GM18870 (cell line): ENCODE results near the gene PGR.
"Not testable (repeated sequence)": the region's sequence is repeated elsewhere in the genome, so short reads cannot be mapped to it uniquely, and the experiment has no call there.

Experiments
- ATAC-seq: cut with Tn5 transposase; IDR thresholded peaks from one replicate; pipeline ENCODE4 v1.9.1; 2021; ENCODE audit warnings: moderate library complexity; ENCODE audit not compliant: unreplicated experiment

PGR gene

DNA sequence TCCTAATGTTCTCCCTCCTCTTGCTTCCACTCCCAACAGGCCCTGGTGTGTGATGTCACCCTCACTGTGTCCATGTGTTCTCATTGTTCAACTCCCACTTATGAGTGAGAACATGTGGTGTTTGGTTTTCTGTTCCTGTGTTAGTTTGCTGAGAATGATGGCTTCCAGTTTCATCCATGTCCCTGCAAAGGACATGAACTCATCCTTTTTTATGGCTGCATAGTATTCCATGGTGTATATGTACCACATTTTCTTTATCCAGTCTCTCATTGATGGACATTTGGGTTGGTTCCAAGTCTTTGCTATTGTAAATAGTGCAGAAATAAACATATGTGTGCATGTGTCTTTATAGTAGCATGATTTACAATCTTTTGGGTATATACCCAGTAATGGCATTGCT lies 115.9 kb downstream of the PGR start:
- not testable (repeated sequence) for ATAC-seq

DNA sequence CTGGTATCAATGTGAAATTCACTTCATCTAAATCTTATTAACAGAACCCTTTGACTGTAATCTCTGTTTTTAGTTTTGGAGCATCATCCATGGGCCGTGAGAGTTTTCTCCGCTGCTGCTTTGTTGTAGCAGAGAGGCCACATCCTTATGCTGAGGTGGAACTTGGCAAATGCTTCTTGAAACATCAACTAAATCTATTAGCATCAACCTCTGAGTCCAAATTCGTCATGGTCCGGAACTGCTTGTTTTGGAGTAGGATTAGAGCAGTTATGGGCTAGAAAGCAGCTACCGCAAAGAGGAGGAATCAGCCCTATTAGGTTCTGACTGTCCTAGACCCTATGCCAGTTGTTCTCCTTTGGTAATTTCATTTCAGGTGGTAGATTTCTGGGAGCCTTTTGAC lies 117.7 kb downstream of the PGR start:
- ATAC-seq, result no peak

DNA sequence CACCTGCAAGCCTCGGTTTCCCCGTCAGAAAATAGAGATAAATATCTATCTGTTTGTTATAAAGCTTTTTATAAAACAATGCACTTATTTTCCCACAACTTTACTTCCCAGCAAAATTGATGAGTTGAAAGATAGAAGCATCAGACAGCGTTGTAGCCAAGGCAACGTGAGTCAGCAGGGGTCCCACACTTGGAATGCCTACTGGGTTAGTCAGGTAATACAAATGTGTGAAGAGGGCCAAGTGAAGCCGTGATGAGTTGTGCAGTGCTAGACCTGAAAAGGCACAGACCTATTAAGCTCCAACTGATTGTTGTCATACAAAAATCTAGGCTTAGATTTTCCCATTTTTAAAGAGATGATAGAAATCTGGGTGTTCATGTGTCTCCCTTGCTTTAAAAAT lies 118.7 kb downstream of the PGR start:
- ATAC-seq, result no peak

DNA sequence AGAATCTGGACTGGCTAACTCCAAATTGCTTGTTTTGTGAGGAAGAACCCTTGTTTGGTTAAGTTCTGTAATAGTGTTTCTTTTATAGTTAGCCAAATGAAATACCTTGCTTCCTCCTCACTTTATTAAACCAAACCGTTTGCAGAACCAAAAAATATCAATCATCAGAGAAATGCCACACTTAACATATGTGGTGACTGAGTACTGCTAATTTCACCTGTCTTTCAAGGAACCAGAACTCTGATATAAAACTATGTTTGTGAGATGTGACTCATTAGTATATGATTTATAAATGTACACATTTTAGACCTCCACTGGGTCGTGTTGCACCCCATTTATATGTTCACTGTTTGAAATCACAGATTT lies 119.9 kb downstream of the PGR start:
- no peak for ATAC-seq

DNA sequence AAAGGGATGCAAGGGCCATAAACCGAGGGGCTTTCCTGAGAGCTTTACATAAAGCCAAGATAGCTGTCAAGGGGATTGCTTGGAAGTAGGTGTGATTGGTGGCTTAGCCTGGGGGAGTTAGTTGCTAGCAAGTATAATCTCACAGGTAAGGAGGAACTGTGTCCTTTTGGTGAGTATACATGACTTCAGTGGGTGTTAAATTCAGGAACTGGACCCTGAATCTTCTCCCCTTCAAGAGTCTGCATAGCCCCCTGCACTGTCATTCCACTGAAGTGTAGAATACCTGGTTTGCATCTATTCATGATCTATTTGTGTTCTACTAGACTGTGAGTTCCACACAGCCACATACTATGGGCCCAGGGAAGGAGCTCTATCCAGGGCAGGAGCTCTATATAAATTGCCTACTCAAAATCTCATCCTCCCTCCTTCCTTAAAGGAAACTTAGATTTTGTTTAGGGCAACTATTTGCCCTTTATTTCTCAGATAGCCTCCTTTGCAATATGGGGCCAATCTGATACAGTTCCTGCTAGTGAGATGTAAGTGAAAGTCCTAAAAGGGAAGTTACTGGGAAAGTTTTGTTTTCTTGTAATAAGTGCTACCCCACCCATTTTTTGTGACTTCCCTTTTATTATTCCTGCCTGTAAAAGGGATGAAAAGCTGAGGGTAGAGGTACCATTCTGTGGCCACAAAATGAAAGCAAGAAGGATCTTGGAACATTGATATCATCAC lies 120.5 kb downstream of the PGR start:
- no peak for ATAC-seq

DNA sequence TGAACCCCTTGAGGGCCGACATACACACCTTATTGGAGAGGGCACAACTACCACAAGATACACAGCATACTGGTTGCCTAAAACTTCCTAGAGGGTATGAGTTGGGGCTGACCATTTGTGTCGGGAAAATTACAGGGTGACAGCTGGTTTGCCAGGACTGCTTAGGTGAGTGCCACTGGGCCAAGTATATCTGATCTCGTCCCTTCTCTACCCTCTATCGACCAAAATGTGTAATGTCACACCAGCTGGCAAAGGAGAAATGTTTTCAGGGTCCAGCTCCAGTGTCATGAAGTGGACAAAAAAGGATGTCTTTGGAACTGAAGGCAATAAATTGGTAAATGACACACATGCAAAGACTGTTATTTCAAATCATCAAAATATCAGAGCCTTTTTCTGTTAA lies 126.1 kb downstream of the PGR start:
- ATAC-seq, result peak; percentile 75

DNA sequence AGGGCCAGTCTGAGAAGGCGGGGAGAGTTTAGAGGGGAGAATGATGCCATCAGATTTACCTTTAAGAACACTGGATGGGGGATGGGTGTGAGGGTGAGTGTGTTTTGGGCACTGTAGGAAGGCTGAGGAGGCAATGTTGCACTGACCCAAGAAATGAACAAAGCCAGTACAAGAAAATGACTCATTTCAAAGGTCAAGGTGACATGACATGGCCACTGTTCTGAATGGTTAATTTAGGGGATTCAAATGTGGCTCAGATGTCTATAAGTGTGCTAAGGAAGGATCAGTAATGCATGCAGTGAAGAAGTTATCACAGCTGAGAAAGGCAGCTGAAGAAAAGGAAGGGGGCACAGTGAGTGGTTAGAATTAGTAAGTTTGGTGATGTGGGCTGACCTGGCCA lies 129.9 kb downstream of the PGR start:
- no peak for ATAC-seq

DNA sequence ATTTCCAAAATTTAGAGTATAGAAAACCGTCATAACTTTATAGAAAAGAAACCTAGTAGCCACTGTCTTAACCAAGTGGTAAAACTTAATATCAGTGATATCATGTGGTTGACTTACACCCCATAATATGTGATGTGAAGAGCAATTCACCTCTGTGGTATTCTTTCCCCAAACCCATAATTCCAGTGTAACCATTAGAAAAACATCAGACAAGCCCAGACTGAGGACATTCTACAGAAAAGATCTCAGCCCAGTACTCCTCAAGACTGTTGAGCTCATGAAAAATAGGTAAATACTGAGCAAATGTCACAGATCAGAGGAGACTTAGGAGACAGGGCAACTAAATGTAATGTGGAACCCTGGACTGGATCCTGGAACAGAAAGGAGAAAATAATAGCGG lies 134.6 kb downstream of the PGR start:
- no peak for ATAC-seq

DNA sequence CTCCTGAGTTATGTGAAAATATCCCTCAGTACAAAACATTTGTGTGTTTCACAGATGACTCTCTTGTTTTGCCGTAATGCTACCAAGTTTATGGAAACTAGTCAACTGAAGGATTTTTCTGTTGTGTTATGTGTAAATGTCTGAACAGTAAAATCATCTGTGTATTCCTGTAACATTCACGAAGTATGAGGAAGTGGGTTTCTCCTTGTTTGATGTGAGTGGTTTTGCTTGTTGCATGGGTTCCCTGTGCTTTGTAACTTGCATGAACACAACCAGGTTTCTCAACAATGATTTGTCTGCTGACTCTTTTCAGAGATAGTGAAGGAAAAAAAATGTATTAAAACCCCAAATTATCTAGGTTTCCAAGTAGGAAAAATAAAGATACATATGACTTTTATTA lies 138.1 kb downstream of the PGR start:
- no peak for ATAC-seq

DNA sequence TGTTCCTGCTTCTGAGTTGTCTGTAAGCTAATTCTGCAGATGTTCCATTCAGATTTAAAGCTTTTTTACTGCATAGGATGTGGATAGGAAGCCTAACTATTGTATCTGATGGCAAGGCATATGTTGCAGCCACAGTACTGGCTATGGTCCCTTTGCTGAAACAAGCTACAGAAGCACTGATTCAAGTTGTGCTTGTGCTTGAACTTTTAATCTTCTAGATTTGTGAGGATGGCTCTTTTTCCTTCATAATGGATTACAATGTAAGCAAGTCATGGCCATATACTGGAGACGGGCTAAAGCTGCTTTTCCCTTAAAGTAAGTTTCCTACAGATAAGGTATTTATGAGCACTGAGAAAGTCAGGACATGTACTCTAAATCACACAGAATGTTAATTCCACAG lies 138.7 kb downstream of the PGR start:
- no peak for ATAC-seq

DNA sequence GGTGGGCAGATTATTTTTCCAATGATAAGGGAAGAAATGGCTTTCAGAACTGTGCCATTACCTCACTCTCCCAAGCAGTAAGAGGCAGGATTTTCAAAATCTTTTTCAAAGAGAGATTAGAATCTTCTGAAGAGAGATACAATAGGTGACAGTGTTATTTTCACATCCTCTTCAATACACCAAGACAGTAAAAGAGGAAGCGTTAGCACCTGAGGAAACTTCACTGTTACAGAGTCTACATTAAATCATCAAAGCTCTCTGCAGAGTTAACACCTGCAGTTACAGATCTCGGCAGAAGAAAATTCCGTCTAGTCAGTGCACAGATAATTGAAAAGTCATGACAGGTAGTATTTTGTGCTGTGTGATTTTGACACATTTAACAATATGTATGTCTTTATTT lies 144.9 kb downstream of the PGR start:
- no peak for ATAC-seq

DNA sequence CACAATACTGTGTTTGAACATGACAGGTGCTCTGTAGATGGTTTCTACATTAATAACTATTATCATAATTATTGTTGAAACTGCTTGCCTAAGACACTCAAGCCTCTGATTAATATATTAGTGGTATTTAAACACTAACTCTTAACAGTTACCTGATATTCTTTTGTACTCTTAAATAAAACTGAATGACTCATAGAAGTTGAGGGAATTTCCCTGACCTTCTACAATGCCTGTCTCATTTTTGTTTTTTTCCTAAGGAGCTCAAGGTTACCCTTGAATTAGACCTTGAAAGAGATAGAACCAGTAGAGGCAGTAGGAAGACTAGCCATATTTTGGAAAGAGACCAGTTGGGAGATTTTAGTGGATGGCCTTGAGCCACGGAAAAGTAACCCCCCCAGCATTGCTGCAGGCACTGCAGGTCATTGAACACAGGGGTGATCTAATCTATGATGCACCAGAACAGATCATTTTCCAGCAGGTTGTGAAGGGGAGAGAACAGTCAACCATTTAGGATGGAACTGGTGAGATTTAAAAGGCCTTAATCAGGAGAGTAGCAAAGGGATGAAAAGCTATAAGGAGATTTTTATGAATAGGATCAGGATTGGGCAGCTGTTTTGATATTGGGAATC lies 148.3 kb downstream of the PGR start:
- no peak for ATAC-seq

DNA sequence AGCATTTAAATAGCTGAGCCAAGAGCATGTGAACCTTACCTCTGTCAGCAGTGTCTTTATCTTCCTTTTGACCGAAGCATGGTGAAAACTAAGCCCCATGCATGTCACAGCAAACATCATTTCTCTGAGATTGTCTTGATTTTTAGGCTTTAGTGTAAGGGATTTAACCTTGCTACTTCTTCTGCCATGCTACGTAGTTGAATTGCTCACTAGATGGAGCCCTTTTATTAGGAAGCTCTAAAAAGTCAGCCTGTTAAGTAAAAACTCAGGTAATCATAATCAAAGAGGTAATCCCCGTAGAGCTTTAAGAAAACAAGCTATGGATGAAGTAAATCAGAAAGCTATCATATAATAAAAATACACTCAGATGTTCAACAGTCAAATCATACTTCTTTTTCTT lies 149.5 kb downstream of the PGR start:
- ATAC-seq, result no peak
